Ovary (tissue), 3 donors: ENCODE data around the gene C1S.

Experiments
- EP300 ChIP-seq: sonication (generic); formaldehyde crosslinking; IDR thresholded peaks from one replicate; pipeline ENCODE4 v1.6.1; 2017; ENCODE audit warnings: antibody characterized with exemption
- POLR2A ChIP-seq: fragments of 450-650 bp; IDR thresholded peaks from one replicate; pipeline ENCODE4 v1.6.1; 2017; ENCODE audit warnings: antibody characterized with exemption, mild to moderate bottlenecking, moderate library complexity
- TF ChIP-seq, protein P1 (sequence below), 3 donors: fragments of 450-650 bp in 2 of 3; fragments of 200-600 bp in 1 of 3; IDR thresholded peaks; one replicate each; pipeline versions ENCODE4 v1.5.1 to v1.8.0; 2016 to 2022; ENCODE audit warnings: antibody characterized with exemption in 3 of 3, mild to moderate bottlenecking in 1 of 3
- donor health status: DM: no; HTN: no; CAD: no.

DNA sequence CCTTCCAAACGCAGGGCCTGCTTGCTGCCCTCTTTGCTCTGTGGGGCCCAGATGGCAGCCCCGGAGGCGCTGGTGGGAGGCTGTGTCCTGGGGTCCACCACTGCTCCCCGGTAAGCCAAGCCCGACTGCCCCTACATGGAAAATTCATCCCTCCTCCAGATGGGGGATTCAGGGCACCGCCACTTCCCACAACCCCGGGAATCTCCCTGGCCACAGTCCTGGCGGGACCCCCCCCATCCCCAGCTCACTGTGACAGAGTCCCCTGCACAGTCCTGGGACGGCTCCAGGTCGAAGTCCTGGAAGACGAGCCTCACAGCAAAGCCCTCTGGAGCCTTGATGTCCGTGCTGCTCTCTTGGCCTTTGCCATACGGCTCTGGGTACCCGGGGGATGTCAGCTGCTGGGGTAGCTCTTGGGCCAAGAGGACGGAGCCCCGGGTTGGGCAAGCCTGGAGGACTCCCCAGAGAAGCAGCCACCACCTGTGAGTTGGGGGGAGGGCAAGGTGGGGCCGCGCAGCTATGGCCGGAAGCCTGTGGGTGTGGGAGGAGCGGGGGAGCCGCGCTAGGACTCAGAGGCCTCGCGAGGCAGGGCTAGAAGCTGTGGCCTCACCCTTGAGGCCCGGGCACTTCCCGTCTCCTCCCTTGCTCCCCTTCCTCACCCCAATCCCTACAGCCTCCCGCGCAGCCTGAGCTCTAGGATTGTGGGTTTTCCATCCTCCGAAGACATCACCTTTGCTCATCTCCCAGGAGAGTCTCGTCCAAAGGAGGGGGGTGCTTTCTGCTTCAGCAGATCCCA, 47.7 kb downstream of the C1S start:
- TF ChIP-seq, protein P1, sequence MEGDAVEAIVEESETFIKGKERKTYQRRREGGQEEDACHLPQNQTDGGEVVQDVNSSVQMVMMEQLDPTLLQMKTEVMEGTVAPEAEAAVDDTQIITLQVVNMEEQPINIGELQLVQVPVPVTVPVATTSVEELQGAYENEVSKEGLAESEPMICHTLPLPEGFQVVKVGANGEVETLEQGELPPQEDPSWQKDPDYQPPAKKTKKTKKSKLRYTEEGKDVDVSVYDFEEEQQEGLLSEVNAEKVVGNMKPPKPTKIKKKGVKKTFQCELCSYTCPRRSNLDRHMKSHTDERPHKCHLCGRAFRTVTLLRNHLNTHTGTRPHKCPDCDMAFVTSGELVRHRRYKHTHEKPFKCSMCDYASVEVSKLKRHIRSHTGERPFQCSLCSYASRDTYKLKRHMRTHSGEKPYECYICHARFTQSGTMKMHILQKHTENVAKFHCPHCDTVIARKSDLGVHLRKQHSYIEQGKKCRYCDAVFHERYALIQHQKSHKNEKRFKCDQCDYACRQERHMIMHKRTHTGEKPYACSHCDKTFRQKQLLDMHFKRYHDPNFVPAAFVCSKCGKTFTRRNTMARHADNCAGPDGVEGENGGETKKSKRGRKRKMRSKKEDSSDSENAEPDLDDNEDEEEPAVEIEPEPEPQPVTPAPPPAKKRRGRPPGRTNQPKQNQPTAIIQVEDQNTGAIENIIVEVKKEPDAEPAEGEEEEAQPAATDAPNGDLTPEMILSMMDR (IDR thresholded peaks at IDR 0.05): no peak
- TF ChIP-seq POLR2A (peak; percentile 58), EP300 (no peak)
